ENCODE data around the gene SH2D3A.

The SH2D3A gene

DNA sequence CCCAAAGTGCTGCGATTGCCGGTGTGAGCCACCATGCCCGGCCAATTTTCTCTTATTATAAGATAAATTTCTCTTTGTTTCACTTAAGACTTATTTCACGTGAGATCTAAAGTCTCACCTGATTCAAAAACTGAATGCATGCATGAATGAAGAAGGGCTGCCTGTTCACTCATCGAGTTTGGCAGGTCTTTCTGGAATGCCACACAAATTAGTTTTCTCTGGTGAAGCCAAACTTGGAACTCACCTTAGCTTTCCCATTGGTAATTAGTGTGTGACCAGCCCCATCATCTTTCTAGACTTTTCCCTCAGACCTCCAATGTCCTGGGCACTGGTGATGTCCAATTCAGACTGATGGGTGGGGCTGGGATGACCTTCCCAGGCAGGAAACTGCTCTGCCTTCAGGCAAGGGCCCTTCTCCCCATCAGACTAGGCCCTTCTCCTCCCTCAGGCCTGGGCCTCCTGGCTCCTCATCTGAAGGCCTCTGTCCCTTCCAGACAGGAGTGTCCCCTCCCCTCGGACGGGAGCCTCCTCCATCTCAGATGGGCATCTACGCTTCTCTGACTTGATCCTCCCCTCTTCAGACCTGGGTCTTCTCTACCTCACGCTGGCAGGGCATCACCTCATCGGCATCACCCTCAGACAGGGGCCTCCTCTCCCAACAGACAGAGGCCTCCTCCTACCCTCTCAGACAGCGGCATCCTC lies 61.2 kb downstream of the SH2D3A start:
- no peak for TF ChIP-seq CEBPB (IDR thresholded peaks at IDR 0.05)
- no peak for TF ChIP-seq CREB1 (IDR thresholded peaks at IDR 0.05; ENCODE audit: low read depth)
- TF ChIP-seq TCF12 (IDR thresholded peaks at IDR 0.05; ENCODE audit: low read depth) = no peak
- TF ChIP-seq ZBTB7A (IDR thresholded peaks at IDR 0.05; ENCODE audit: low read depth) = no peak
- TF ChIP-seq TEAD4 (IDR thresholded peaks at IDR 0.05) = no peak
- TF ChIP-seq, protein P1, sequence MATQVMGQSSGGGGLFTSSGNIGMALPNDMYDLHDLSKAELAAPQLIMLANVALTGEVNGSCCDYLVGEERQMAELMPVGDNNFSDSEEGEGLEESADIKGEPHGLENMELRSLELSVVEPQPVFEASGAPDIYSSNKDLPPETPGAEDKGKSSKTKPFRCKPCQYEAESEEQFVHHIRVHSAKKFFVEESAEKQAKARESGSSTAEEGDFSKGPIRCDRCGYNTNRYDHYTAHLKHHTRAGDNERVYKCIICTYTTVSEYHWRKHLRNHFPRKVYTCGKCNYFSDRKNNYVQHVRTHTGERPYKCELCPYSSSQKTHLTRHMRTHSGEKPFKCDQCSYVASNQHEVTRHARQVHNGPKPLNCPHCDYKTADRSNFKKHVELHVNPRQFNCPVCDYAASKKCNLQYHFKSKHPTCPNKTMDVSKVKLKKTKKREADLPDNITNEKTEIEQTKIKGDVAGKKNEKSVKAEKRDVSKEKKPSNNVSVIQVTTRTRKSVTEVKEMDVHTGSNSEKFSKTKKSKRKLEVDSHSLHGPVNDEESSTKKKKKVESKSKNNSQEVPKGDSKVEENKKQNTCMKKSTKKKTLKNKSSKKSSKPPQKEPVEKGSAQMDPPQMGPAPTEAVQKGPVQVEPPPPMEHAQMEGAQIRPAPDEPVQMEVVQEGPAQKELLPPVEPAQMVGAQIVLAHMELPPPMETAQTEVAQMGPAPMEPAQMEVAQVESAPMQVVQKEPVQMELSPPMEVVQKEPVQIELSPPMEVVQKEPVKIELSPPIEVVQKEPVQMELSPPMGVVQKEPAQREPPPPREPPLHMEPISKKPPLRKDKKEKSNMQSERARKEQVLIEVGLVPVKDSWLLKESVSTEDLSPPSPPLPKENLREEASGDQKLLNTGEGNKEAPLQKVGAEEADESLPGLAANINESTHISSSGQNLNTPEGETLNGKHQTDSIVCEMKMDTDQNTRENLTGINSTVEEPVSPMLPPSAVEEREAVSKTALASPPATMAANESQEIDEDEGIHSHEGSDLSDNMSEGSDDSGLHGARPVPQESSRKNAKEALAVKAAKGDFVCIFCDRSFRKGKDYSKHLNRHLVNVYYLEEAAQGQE (IDR thresholded peaks at IDR 0.05; ENCODE audit: low read depth) = no peak
- no peak for TF ChIP-seq EGR1 (IDR thresholded peaks at IDR 0.05)
- no peak for TF ChIP-seq FOXM1 (IDR thresholded peaks at IDR 0.05; ENCODE audit: borderline replicate concordance, low read depth)
- no peak for TF ChIP-seq NFIC (IDR thresholded peaks at IDR 0.05)
- no peak for TF ChIP-seq YY1 (IDR thresholded peaks at IDR 0.05; ENCODE audit: low read depth)
- no peak for TF ChIP-seq EP300 (IDR thresholded peaks at IDR 0.05; ENCODE audit: borderline replicate concordance)
- TF ChIP-seq TAF1 (IDR thresholded peaks at IDR 0.05; ENCODE audit: low read depth) = no peak
- TF ChIP-seq RAD21 (IDR thresholded peaks at IDR 0.05; ENCODE audit: low read depth) = no peak
- TF ChIP-seq, protein P2, sequence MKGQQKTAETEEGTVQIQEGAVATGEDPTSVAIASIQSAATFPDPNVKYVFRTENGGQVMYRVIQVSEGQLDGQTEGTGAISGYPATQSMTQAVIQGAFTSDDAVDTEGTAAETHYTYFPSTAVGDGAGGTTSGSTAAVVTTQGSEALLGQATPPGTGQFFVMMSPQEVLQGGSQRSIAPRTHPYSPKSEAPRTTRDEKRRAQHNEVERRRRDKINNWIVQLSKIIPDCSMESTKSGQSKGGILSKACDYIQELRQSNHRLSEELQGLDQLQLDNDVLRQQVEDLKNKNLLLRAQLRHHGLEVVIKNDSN (IDR thresholded peaks at IDR 0.05) = no peak
- TF ChIP-seq, protein P3, sequence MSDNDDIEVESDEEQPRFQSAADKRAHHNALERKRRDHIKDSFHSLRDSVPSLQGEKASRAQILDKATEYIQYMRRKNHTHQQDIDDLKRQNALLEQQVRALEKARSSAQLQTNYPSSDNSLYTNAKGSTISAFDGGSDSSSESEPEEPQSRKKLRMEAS (IDR thresholded peaks at IDR 0.05) = no peak

Measured in Ishikawa (cell line).